AG20443 (cell line): Measurements from ENCODE around the gene ANKRD31.
"Not testable (repeated sequence)": the region's sequence is repeated elsewhere in the genome, so short reads cannot be mapped to it uniquely, and the experiment has no call there.

Experiments used
- DNase-seq: peaks from one replicate; pipeline ENCODE4 v3.0.0; 2012; ENCODE audit warnings: low spot score, mixed read lengths

The ANKRD31 gene

DNA sequence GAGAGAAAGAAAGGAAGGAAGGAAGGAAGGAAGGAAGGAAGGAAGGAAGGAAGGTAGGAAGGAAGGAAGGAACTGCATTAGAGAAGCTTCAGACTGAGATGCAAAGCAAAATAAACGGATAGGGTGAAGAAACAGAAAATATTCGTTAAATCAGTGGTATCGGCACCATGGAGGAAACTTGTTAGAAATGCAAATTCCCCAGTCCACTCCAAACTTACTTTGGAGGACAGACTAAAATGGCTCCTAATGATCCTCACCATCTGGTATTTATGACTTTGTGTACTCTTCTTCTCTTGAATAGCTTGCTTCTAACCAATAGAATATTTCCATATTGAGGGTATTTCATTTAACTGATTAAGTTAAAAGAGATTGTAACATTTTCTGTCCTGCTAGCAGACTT, 96.4 kb downstream of the ANKRD31 start:
- no peak for DNase-seq

DNA sequence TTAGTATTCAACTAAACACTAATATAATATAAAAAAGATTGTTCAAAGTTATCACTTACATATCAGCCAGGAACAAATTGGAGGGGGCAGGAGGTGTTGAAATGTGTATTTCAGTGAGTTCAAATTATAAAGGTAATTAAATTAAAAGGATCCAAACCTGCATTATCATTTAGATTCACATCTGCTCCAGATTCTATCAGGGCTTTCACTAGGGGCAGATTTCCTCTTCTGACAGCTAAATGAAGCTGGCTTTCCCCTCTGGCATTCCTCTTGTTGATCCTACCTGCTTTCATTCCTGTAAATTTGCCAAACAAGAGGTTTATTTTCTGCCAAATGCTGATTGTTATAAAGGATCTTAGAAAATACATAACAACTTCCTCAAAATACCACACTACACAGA, 98.0 kb downstream of the ANKRD31 start:
- DNase-seq = no peak

DNA sequence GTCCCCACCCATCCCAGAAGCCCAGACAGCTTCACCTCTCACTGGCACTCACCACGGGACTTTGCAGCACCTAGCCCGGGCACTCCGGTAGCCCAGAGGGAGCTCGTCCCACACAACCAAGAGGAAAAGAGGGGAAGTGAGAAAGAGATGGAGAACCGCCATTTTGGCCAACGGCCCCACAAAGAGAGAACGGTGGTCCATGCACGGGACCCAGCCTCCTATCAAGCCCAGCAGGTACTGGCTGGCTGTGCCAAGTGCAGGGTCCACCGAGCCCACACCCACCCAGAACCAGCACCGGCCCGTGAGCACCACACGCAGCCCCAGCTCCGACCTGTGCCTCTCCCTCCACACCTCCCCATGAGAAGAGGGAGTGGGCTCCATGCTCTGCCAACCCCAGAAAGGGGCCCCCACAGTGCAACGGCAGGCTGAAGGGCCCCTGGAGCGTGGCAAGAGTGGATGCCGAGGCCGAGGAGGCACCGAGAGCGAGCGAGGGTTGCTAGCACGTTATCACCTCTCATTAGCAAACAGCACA, 105.8 kb downstream of the ANKRD31 start:
- DNase-seq = no peak

DNA sequence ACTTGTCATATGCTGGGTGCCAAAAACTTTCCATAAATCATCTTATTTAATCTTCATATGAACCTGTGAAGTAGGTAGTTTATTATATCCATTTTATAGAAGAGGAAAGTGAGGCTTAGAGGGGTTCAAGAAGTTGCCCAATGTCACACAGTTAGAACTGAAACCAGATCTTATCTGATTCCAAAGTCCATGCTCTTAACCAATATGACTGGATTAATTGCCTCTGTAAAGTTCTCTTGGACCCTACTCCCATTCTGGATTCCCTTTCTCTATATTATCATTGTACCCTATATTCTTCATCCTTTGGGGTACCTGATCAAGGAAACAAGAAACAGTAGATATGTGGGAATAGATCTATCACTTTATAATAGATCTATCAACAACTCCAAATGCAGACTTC, 119.8 kb downstream of the ANKRD31 start:
- DNase-seq = no peak

DNA sequence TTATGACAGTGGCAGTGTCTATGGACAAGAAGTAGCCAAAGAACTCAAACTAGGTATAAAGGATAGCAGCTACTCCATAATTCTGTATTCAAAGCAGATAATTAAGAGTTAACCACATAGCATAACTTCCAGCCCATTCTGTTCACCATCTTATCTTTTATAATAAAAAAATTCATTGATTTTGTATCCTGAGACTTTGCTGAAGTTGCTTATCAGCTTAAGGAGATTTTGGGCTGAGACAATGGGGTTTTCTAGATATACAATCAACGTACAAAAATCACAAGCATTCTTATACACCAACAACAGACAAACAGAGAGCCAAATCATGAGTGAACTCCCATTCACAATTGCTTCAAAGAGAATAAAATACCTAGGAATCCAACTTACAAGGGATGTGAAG, 122.4 kb downstream of the ANKRD31 start:
- not testable (repeated sequence) for DNase-seq

DNA sequence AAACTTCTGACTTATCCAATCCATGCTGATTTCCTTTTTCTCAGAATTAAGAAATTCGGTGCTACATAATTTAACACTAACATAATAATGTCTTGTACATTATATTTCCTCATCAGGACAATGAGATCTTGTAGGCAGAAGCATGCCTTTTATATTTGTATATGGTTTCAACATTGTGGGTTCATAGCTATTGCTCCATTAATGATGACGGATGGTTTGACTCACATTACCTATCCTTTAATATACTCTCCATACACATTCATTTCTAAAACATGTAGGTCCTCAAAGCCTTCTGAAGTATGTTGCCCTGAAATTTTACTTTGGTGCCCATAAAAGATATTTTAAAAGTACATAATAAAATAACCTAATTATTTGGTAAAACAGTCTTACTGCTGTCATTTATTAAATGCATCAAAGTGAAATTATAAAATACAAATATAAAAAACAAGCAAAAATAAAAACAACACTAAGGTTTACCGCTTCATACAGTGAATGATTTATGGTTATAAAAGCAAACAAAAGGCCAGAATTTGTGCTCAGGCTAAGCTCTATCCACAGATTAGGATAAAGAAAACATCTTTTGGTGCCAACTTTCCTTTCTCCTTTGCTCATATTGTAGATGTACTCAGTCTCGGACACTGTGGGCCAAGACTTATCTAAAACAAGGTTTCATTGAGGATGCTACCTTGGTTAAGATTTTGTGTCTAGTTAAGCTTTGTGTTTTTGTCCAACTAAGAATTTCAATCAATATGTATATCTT, 123.1 kb downstream of the ANKRD31 start:
- DNase-seq = no peak

DNA sequence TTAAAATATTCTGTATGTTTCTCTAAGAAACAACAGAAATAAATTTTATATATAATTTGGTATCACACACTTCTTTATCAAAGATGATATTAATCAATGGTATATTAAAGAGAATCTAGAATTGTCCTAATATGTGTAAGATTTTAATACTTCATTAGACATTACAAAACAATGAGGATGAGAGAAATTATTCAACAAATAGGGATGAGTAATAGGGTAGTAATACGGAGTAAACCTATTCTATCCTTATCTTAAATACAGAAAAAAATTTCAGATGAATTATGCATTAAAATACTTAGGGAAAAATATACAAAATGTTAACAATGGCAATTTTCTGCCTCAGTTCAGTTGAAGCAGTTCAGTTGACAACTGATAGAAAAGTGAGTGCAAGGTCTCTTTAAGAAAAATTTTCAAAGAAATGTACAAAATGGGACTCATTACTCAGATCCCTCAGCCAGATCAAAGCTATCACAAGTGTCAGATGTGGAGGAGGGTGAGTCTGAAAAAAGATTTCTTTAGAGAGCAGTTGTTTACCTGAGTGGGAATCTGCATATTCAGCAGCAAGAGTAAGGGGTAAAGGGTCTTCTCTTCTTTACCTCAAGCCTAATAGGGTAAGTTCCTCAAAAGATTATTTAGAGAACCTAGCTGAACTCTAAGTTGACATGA, 127.6 kb downstream of the ANKRD31 start:
- DNase-seq = no peak

DNA sequence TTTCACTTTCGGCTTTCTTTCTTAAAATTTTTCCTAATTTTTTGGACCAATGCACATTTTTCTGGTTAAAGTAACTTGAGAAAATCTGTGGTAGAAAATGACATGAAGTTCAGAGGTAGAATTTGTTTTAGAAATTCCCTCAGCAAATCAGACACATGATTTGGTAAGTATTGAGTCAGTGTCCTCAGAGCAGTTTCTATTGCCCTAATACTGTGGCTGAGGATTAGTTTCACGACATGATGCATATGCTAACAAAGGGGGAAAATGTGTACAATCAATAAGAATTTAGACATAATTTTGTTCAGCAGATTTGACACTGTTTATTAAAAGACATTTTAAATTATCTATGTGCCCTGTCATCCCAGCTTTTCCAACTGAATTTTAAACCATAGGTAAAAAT, 128.2 kb downstream of the ANKRD31 start:
- no peak for DNase-seq

DNA sequence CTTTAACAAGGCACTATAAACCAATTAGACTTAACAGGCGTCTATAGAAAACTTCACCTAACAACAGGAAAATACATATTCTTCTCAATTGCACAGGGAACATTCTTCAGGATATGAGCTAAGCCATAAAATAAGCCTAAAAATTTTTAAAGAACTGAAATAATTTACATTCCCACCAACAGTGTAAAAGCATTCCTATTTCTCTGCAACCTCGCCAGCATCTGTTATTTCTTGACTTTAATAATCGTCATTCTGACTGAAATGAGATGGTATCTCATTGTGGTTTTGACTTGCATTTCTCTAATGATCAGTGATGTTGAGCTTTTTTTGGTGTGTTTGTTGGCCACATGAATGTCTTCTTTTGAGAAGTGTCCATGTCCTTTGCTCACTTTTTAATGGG, 140.7 kb downstream of the ANKRD31 start:
- DNase-seq = not testable (repeated sequence)

DNA sequence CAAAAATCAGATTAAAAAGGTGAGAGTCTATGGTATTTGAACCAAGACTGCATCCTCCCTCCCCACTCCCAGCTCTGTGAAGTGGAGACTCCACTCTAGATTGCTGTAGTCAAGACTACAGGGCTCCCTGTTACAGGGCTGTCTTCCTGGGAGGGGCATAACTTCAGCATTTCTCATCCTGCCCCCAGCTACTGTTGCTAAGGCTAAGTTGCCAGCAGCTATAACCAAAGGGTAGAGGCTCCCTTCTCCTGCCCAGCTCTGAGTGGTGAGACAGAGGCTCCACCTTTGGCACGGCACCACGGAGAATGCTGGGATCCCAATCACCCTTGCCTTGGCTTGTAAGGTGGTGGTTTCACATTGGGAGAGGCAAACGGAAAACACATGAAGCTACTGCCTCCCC, 145.1 kb downstream of the ANKRD31 start:
- DNase-seq = peak; percentile 13

DNA sequence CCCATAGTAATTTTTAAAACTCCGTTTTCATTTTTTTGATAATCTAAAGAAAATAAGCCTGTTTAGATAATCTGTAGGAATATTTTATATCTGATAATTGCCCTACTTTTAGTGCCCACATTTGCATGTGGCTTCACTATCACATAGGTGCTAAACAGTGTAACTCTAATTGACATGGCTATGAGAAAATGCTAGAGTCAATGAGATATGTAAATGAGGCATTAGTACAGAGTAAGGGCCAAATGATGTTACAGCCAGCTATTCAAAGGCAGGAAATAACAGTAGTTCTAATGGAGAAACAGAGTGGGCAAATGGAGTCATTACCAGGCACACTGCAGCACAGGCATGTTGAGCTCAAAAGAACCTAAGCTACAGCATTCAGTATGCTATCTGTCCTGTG, 147.0 kb downstream of the ANKRD31 start:
- DNase-seq = no peak

DNA sequence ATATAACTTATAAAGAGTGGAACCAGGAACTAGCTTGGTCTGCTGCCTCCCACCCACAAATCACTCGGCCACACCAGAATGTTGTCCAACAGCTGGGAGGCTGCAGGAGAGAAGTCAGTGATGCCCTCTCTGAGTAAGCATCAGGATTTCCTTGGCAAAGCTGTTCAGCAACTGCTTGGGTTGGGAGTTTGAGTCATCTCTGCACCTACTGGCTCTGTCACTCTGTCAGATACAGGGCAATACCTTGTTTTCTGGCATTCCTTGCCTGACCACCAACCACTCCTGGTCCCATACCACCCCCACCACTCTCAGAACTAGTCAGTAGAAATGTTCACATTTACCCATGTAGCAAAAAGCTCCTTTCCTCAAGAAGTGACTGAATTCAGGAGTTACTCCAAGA, 147.5 kb downstream of the ANKRD31 start:
- peak; percentile 7 for DNase-seq

DNA sequence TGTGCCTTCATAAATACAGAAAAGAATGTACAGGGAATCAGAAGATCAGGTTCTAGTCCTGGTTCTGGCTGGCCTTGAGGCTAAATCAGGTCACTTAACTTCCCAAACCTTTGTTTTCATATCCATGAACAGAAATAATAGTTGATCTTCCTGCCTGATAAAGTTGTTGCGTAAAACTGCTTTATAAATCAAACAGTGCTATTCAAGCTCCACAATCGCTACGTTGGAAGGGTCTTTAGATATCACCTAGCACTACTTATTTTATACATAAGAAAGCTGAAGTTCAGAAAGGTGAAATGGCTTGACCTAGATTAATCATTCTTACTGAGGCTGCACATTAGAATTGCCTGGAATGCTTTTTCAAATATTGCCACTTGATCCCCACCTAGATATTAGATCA, 148.0 kb downstream of the ANKRD31 start:
- DNase-seq = no peak

DNA sequence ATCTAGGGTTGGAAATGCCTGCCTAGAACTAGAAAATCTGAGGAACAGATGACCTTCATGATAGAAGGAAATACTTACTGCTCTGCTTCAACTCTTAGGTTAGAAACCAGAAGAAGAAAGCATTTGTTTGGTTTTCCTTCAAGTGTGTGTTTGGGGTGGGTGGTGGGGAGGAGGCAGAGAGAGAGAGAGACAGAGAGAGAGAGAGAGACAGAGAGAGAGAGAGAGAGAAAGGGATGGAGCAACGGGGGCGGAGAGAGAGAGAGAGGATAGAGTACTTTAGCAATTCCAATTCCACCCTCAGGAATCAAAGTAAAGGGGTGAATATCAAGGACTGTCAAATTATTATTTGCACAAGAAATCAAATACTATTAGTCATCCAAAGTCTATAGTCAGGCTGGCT, 155.2 kb downstream of the ANKRD31 start:
- DNase-seq = no peak

DNA sequence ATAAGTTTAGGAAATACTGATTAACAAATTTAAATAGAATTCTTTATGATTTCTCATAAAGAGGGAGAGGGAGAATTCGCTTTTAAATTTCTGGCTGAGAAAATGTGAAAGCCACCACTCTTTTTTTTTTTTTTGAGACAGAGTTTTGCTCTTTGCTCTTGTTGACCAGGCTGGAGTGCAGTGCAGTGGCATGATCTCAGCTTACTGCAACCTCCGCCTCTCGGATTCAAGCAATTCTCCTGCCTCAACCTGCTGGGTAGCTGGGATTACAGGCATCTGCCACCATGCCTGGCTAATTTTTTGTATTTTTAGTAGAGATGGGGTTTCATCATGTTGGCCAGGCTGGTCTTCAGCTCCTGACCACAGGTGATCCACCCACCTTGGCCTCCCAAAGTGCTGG, 157.3 kb downstream of the ANKRD31 start:
- not testable (repeated sequence) for DNase-seq

DNA sequence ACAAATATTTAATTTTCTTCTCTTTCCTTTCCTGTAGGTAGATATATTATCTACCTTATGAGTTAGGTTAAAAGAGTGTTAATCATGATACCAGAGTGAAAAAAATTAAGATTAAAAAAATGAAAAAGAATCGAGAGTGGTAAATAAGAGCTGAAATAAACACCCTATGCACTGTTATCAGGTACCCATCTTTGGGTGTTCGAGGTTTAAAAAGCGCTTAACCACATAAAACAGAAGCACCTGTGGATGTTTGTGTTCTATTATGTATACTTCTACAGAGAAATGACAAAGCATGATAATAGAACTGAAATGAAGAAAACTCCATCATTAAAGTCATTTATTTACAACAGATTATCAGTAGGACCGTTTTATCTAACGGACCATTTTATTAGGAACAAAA, 158.7 kb downstream of the ANKRD31 start:
- DNase-seq = no peak

DNA sequence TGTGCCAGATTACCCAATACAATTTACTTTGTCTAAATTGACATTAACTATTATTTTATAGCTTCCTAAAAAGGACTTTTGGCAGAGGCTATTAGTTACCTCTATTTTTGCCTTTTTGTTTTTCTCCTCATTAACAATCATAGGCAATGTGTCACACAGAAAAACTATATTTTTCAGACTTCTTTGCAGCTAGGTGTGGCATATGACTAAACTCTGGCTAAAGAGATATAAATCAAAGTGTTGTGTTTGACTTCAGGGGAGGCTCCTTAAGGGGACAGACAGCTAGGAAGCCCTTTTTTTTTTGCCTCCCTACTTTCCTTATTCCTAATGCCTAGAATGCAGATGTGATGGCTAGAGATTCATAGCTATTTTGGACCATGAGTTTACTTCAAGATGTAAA, 164.6 kb downstream of the ANKRD31 start:
- DNase-seq = no peak

DNA sequence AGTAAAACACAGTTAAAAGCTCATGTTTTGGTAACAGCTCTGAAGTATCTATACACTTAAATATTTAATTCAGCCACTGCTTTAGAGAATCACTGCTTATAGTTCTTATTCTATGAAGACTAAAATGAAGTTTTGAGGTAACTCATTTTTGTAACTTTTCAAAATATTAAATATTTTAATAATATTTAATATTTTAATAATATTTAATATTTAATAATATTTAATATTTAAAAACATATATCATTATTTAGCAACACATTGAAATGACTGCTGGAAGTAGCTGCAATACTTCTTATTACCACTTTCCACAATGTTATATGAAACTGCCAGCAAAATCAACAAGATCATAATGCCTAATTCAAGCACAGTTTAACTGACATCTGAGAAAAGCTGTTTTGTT, 165.6 kb downstream of the ANKRD31 start:
- DNase-seq = no peak

DNA sequence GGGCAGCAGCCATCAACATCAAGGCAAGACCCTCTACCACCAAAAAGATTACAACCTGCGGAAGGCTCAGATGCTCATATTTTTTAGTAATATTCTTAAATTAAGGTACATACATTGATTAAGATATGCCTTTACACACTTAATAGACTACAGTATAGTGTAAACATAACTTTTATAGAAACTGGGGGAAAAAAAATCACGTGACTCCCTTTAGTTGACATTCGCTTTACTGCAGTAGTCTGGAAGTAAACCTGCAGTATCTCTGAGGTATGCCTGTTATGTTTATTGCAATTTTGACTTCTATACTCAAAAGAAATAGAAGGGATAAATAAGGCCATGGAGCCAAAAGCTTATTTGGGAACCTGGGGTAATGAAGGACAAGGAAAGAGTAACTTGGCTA, 169.2 kb downstream of the ANKRD31 start:
- no peak for DNase-seq

DNA sequence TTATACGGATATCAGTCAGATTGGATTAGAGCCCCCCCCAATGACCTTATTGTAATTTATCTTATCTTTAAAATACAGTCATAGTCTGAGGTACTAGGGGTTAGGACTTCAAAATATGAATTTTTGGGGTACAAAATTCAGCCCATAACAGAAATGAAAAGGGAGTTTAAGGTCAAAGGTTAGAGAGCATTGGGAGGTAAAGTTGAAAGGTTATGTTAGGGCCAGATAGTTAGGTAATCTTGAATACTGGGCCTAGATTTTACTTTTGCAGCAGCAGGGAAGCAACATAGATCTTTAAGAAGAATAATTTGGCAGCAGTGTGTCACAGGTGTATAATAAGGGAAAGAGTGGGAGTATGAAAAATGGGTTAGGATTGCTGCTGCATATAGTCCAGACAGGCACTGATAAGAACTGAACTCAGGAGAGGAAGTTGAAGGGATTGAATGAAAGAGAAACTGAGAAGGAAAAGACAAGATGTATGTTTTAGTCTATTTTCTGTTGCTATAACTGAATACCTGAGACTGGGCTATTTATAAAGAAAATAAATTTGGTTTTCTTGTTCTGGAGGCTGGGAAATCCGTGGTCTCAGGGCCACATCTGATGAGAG, 173.7 kb downstream of the ANKRD31 start:
- no peak for DNase-seq

DNA sequence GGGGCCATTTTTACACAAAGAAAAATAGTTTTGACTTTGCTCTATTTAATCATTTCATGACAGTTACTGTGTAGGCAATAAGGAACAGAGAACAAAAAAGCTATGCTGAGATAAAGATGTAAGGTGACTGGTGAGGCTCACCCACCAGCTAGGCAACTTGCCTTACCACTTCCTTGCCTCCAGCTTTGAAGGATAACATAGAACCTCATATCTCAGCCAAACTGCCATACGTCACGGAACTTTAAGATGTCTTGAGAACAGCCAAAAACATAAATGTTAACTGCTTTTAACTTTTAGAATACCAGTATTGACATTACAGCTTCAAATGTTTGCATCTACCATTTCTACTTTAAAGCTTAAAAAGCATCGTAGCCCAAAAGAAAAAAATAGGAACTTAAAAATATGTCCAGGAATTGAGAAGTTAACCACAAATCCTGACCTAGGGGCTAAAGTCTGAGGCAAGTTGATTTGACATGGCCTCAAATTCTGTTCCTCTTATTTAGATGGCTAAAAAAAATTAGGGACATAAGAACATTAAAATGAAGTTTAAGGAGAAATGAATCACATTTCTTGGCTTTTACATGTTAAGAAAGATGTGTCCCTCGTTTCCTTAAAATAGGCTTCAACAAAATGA, 176.6 kb downstream of the ANKRD31 start:
- no peak for DNase-seq

DNA sequence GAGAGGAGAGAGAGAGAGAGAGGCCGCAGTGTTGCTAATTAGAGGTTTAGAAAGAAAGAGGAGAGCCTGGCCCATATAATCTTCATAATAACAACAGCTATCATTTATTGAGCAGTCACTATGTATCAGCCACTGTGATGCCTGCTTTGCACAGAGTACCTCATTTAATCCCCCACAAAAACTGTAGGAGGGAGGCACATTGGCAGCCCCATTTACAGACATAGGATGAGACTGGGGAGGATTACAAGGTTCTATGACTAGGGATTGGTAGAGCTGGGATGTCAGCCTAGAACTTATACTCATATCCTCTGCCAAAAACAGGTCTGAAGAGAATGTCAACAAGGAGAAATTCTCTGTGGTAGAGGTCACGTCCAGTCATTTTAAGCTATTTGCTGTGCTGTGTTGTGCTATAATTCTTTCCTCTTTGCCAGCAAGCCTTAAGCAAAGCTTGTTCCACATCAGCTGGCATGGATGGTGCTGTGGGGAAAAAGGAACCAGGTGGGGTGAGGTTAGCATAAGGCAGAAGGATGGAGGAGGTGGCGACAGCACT, 177.6 kb downstream of the ANKRD31 start:
- no peak for DNase-seq
